Dermis lymphatic vessel endothelial cell (primary cell): Measurements from ENCODE around the gene LRRC19. TPM values are rescaled to one million over a fixed set of nuclear protein-coding genes. Genes with fewer than 3 reads are reported as not detected.

ENCODE experiments used
- total RNA-seq: library from RNA; depleted of rRNA; stranded (reverse); fragments of >200 nt; gene quantifications from 2 replicates; pipeline ENCODE4 v1.2.1, GENCODE V29; 2014

Gene LRRC19
- total RNA-seq, result not detected in 2 replicates

DNA sequence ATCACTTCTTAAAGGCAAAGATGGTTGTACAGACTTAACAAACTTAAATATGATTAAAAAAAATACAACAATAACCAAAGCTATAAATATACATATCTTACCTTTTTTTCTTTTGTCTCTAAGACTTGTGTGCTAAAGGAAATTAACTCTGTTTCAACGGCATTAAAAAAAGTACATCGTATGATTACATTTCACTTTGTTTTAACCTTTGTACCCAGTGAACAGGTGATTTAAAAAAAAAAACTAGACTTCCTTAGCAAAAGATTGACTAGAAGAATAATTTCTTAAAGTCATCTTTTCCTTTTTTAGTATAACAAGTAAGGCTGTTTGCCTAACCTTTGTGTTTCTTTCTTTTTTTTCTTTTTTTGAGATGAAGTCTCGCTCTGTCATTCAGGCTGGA is at the start of gene LRRC19:
LRRC19 (minus strand) TSS at position 182 of the 400 bp plus-strand sequence. CDS start 5,978 bp downstream, outside the sequence.

GRCh38 chr9:26955921-26956859 is 49.3 kb downstream of the LRRC19 start, which contains the start of gene IFT74:
Gene IFT74 (plus strand): TSS chr9:26956412. CDS start chr9:26961968, 5,556 bp downstream.

GRCh38 chr9:26946753-26947727 is 58.4 kb downstream of the LRRC19 start, which contains the start of gene PLAA:
Gene PLAA (minus strand): TSS chr9:26947242. CDS start chr9:26947045, 197 bp downstream.

Other genes with a start within 250 kb of the LRRC19 start
- gene CAAP1, start 112.9 kb downstream of the LRRC19 start, total RNA-seq, result 11.9 and 15.8 TPM in 2 replicates
- 38.7 and 39.7 TPM in 2 replicates for gene PLAA, start 58.4 kb downstream of the LRRC19 start, total RNA-seq
- gene IFT74, start 49.3 kb downstream of the LRRC19 start, total RNA-seq, result 5.4 and 11.0 TPM in 2 replicates
- gene TEK, start 103.6 kb upstream of the LRRC19 start, total RNA-seq, result 155 and 275 TPM in 2 replicates